Activated CD8-positive, alpha-beta memory T cell treated with anti-CD3 and anti-CD28 coated beads, Interleukin-2, amount 50 U/mL, for 48 hours (primary cell): ENCODE measurements around the gene INHA.

Source experiments
- DNase-seq: peaks from one replicate; pipeline ENCODE4 v3.0.0-alpha.2; 2020

Gene INHA

GRCh38 chr2:219540784-219541504 is 31.2 kb upstream of the INHA start:
- DNase-seq, result no peak

DNA sequence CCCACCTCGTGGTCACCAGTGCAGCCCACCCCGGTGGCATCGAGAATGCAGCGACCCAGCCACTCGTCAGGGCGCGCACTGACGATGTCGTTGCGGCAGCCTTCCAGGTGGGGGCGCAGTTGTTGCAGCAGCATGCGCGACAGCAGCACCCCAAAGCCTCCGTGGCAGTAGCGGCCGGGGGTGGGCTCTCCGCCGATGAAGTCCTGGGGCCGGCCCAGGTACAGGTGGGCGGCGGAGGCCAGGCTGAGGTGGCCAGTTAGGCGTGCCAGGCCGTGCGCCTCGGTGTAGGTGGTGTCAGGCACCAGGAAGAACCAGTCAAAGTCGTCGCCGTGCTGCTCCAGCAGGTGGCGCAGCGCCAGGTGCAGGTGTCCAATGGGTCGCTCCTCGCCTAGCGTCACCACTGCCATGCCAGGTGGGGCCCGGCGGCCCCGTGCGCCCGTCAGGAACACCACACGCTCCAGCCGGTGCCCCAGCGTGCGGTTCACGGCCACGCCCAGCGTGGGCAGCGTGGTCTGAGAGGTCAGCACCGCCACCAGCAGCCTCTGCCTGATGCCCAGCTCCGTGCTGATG is 30.4 kb upstream of the INHA start:
- DNase-seq, result peak; percentile 95

GRCh38 chr2:219542931-219543595 is 29.0 kb upstream of the INHA start:
- no peak for DNase-seq

GRCh38 chr2:219543596-219544358 is 28.3 kb upstream of the INHA start, which contains the start of the genes CHPF and TMEM198:
TSS of gene CHPF (minus strand) at chr2:219543809. CDS start at chr2:219543538, 271 bp downstream.
TSS of gene TMEM198 (plus strand) at chr2:219544028. CDS start at chr2:219544728, 700 bp downstream.
- peak; percentile 95 for DNase-seq

- no peak for DNase-seq
Measured at GRCh38 chr2:219544567-219544966, 27.5 kb upstream of the INHA start.

GRCh38 chr2:219545295-219545942 is 26.7 kb upstream of the INHA start:
- no peak for DNase-seq

DNA sequence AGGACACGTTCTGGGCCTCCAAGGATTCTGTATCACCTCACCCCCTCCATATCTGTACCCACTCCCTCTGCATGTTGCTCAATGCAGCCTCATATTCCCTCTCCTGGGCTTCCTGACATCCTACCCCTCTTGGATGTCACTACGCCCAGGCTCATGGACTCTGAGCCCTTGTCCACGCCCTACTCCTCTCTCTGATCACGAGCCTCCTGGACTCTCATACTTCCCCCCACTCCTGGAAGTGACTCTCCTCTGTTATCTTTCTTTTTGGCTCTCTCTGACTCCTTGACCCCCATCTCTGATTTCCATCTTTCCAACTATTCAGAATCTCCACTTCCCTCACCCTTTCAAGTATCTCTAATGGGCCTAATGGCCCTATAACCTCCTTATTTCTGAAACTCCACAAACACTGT is 26.2 kb upstream of the INHA start:
- no peak for DNase-seq

- DNase-seq, result no peak
Measured at GRCh38 chr2:219547621-219548020, 24.5 kb upstream of the INHA start.

DNA sequence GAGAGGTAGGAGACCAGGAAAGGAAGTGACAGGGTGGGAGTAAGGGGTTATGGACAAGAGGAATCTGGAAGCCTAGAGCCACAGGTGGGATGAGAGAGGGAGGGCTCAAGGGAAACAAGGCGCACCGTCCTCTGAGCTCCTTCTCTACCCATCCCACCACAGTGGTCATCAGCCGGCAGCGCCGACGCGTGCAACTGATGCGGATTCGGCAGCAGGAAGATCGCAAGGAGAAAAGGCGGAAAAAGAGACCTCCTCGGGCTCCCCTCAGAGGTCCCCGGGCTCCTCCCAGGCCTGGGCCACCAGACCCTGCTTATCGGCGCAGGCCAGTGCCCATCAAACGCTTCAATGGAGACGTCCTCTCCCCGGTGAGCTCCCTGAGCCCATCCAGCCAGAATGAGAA is 23.1 kb upstream of the INHA start:
- no peak for DNase-seq

DNA sequence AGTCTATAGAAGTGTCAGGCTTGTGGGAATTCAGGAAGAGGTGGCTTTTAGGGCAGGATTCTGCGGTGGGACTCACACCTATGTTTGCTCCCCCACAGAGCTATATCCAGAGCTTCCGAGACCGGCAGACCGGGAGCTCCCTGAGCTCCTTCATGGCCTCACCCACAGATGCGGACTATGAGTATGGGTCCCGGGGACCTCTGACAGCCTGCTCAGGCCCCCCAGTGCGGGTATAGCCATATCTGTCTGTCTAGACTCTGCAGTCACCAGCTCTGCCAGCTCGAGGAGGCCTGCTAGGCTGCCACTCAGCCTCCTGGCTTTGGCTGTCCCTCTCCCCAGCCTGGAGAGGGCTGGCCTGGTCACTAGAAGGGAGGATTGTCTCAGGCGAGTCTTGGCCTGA is 22.5 kb upstream of the INHA start:
- no peak for DNase-seq

- no peak for DNase-seq
Measured at GRCh38 chr2:219551441-219552381, 20.4 kb upstream of the INHA start.

DNA sequence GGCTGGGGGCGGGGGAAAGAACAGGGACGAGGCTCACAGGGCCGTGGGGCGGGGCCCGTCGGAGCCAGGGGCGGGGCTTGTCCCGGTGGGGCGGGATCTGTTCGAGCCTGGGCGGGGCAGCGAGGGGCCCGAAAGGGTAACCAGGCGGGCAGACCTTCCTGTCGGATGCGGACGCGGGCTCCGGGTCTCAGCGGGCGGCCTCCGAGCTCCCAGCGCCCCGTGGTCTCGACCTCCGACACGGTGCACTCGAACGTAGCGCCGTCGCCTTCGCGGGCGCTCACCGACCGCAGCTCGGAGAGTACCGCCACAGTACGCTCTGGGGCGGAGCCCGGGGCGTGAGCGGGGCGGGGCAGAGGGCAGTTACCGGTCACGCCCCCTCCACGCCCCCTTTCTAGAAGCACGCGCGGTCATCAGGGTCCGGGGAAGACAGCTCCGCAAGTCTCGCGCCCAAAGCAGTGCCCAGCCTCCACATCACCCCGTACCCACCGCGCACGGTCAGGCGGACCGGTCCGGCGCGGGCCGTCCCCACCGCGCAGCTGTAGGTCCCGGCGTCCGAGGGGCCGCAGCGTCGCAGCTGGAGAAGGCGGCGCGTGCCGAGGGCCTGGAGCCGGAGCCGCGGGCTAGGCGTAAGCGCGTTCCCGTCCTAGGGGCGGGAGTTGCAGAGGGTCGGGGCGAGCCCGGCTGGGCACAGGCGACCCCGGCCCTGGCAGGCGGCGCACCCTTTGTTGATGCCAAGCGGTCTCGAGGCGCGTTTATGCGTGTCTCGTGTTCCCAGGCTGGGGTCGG is 19.5 kb upstream of the INHA start:
- DNase-seq, result peak; percentile 90

DNA sequence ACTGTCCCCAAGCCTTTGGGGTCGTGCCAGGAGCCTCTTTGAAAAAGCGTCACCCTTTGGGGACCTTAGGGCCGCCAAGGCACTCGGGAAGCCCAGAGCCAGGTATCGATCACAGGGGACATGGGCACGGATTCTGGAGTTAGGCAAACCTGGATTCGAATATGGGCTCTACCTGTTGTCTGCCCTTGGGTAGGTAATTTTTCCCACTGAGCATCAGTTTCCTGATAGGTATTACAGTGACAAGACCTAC is 19.0 kb upstream of the INHA start:
- no peak for DNase-seq

DNA sequence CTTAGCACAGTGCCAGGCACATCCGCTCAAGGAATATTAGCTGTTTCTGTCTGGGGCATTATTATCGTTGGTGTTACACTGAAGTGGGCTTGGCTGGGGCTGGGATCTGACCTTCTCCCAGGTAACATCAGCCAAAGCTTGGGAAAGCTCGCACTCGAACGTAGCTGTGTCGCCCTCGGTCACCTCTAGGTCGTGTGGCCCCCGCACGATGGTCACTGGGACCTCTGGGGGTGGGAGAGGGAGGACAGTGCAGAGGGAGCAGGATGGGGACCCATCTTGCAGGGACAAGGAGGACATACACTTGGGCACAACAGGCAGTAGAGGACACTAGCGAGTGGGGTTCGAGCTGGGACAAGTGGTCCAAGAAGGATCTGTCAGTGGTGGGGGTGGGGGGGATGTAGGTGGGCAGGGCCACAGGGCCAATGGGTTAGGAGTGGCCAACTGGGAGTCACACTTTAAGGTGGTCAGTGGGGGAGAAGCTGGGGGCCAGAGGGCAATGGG is 18.6 kb upstream of the INHA start:
- no peak for DNase-seq

DNA sequence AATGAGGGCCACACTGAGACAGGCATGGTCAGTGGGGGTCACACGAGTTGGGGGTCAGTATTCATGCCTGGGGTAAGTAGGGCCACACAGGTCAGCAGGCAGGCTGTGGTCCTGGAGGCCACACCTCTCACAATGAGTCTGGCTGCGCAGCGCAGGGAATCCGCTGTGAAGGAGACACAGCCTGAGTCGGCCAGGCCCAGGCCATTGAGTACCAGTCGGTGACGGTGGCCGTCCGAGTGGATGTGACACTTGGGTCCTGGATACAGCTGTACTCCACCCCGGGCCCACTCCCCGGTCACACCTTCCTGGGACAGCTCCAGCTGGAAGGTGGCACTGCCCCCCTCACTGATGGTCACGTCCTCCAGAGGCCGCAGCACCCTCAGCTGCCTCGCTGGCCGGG is 17.8 kb upstream of the INHA start:
- no peak for DNase-seq

GRCh38 chr2:219555956-219556355 is 16.2 kb upstream of the INHA start:
- no peak for DNase-seq

DNA sequence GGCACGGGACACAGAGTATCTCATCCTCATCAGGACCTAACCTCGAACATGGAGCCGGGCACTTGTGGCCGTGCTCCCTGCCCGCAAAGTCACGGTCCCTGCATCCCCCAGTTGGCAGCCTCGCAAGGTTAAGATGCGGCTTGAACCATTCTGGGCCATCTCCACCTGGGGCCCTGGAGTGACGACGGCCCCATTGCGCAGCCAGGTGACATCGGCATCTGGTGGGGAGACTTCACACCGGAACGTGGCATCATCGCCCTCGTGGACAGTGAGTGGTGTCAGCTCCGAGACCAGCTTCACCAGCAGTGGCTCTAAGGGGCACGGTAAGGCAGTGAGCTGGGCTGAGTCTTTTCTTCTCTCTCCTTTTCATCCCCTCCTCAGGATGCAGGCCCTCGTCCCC is 15.7 kb upstream of the INHA start:
- no peak for DNase-seq

GRCh38 chr2:219557320-219557719 is 14.8 kb upstream of the INHA start:
- no peak for DNase-seq

DNA sequence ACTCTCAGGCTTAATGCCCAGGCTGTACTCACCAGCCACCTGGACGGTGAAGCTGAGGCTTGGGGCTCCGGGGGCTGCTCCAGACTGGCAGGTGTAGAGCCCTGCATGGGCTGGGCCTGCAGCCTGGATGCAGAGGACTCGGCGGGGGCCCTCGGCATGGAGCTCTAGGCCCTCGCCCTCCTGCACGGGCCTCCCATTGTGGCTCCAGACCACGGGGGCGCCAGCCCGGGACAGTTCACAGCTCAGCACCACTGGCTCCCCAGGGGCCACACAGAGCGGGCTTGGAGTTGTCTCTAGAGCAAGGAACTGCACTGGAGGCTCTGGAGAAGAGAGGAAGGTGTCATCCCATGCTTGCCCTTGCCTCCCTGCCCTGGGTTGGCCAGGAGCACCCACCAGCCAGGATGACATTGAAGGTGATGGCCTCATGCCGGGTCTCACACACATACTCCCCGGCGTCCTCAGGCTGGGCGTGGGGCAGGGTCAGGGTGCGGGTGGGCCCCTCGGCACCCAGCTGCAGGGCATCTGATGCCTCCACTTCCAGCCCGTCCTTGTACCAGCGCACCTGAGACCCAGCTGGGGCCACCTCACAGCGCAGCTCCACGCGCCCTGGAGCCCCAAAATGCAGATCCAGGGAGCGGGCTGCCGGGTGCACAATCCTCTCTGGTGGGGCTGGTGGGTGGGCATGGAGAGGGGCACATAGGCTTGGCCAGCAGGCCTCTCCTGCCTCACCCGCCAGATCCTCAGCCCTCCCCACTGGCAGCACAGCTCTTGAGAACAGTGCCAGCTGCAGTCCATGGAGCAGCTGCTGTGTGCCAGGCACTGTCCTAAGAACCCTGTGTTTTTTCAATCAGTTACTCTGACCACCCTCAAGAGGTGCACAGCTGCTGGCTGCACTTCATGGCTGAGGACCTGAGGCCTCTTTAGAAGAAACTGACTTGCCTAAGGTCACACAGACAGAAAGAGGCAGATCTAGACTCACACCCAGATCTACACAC is 14.0 kb upstream of the INHA start:
- DNase-seq, result no peak
